GM19397 (cell line): ENCODE results near the gene TSPAN4.

ENCODE experiments used
- ATAC-seq: cut with Tn5 transposase; IDR thresholded peaks from one replicate; pipeline ENCODE4 v1.9.1; 2021; ENCODE audit warnings: mild to moderate bottlenecking, moderate library complexity; ENCODE audit not compliant: unreplicated experiment

TSPAN4 gene

DNA sequence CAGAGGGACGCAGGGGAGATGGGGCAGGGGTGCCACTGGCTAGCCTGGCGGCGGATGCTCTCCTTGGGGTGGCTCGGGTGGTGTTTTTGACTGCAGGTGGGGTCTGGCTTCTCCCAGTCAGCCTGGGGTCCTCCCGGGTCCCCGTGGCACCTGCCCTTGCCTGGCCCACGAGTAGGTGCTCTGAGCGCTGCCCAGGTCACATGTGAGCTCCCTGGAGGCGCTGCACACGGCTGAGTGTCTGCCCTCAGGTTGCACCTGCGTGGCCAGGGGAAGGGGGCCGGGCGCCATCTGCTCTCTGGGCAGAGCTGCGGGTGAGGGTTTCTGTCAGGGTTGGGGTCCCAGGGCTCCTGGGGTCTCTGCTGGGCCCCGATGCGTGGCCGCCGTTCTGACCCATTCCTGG, 5.2 kb downstream of the TSPAN4 start:
- no peak for ATAC-seq

DNA sequence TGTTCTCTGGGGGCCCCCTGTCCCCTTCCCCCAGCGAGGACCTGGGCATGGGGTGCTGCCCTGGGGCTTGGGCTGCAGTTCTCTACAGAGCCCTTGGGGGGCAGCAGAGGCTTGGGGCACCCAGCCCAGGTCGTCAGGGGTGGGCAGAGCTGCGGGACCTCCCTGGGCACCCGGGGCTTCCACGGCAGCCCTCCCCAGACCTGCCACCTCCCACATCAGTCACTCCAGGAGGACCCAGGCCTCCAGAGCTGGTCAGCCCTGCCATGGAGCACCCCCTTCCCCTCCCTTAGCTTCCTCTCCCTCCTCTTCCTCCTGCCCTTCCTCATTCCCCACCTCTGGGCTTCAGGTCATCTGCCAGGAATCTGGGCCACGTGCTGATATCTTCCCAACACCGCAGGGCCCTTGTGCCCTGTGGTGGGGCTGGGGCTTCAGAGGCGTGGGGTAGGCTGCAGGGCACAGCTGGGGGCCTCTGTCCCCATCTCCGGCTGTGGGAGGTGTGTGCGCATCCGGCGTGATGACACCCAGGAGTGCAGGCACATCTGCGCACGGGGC, 5.8 kb downstream of the TSPAN4 start:
- ATAC-seq = no peak

DNA sequence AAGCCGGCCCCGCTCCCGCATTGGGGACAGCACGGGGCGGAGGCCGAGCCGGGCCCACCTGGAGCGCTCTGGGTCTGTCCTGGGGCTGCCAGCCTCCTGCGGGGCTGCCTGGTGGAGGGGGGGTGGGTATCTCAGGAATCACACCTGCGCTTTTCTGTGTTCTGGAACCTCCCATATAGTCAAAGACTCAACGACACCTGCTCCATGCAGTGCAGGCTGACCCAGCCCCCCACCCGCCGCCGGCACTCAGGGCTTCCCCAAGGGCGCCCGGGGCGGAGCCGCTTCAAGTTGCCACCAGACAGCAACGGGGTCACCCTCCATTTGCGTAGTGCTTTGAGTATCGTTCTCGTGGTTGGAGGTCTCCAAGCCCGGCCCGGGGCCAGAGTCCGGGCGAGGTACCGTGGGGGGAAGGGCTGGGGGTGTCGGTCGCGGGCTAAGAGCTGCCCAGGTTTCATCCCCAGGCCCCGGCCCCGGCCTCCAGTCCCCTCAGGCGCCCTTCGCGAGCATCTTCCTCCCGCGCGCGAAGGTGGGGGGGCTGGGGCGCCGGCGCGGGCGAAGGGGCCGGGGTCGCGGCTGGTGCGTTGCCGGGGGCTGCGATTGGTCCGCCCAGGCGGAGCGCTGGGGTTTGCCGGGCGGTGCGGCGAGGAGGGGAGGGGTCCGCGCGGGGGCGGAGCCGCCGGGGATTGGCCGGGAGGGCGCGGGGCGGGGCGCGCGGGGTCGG, 6.6 kb downstream of the TSPAN4 start:
- ATAC-seq = no peak

DNA sequence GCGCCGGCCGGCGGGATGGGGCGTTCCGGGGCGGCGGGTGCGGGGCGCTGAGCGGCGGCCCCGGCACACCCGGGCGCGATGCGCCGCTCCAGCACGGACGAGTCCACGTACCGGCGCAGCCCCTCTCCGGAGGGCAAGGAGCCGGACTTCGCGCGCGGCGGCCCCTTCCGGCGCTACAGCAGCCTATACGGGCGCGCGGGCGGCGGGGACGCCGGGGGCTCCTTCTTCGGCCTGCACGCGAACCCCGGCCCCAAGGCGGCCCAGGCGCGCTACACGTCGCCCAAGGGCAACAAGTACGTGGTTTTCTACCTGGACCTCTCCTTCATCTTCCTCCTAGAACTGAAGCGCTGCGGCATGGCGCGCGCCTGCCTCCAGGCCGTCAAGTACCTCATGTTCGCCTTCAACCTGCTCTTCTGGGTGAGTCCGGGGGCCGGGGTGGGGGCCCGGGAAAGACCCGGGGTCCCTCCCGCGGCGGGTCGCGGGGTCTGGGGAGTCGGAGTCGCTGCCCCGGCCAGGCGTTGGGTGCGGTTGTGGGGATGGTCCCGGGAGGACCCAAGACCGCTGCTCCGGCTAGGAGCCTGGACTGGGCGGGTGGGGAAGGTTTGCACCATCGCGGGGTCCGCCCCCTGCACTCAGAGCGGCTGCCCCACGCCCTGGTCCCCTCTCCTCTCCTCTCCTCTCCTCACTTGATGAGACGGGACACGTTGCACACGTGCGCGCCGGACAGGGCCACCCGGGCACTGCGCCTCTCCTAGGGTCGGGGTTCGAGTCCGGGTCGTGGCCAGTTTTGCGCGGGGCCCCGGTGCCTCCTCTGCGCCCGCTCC, 7.5 kb downstream of the TSPAN4 start:
- no peak for ATAC-seq

DNA sequence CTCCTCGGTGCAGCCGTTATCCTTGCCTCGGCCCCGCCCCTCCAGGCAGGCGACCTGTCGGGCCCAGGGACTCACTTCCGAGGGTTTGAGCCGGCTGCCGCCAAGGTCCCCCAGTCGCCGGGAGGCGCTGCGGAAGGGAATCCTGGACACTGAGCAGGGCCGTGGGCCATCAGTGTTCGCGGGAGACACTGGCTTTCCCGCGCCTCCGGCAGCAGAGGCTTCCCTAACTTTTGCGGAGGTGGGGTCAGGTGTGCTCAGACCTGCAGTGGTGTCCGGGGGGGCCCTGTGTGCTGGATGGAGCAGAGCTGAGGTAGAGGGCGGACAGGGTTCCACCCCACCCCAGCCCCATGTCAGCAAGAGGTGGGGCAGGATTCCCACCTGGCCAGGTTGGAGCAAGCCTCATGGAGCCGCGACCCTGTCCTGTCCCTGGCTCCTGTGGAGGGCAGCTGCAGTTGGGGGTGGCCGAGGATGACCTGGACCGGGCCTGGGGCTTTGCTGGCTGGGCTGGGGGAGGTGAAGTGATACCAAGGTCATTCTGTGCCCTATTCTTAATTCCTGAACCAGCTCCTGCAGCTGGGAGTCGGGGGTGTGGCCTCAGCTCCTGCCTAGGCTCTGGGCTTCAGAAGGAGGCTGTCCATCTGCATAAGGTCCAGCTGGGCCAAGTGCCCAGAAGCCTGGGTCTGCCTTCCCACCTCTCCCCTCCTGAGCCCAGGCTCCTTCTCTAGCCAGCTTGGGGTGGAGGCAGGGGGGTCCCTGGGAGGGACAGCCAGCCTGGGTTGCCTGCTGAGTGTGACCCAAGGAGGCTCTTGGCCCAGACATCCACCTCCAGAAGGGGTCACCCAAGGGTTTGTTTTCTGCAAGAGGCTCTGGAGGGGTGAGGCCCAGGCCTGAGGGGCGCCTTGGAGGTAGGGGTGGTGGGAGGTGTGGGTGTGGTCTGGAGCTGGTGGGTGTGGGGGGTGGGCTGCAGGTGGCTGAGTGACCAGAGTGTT, 8.4 kb downstream of the TSPAN4 start:
- ATAC-seq = no peak

DNA sequence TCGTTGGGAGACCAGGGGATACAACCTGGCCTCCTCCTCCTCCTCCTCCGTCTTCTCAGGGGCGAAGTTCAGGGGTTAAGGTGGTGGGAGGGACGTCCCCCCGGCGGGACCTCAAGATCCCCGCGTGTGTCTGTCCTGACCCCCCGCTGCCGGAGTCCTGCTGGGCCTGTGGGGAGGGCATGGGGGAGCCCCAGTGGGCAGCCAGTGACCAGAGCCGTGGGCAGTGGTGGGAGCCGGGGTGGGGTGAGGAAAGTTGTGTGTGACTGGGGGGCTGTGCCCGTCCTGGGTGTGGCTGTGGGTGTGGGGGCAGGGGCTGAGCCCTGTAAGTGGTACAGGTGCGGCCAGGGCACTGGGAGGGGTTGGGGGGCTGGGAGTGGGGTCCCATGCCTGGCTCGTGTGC, 10.1 kb downstream of the TSPAN4 start:
- ATAC-seq = no peak

DNA sequence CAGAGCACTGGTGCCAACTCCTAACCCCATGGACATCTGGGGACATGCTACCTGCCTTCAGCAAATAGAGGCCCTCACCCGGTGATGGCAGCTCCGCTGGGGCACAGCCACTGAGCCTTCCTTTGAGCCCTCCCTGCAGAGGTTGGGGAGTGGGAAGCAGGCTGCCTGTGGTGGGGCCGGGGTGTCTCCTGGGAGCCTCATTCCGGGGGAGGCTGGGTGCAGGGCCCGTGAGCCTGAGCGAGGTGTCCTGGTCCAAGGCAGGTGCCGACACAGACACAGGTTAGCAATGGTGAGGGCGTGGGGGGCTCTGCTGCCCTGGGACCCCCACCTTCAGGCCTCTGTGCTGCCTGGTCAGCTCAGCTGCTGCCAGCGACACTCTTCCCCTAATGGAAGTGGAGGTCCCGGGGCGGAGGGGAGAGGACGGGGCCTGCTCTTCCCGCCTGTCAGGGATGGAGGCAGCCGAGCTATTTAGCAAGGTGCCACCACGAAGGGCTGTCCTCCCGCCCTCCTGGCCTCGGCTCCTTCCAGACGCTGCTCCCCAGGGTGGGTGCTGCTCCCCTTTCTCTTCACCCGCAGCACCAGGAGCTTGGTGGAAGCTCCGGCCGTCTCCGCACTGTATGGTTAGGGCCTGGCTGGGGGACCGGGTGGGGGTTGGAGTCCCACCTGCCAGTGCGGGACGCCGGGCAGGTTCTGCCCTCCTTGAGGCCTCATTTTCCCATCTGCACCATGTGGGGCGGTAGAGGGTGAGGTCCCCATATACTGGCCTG, 11.2 kb downstream of the TSPAN4 start:
- no peak for ATAC-seq

DNA sequence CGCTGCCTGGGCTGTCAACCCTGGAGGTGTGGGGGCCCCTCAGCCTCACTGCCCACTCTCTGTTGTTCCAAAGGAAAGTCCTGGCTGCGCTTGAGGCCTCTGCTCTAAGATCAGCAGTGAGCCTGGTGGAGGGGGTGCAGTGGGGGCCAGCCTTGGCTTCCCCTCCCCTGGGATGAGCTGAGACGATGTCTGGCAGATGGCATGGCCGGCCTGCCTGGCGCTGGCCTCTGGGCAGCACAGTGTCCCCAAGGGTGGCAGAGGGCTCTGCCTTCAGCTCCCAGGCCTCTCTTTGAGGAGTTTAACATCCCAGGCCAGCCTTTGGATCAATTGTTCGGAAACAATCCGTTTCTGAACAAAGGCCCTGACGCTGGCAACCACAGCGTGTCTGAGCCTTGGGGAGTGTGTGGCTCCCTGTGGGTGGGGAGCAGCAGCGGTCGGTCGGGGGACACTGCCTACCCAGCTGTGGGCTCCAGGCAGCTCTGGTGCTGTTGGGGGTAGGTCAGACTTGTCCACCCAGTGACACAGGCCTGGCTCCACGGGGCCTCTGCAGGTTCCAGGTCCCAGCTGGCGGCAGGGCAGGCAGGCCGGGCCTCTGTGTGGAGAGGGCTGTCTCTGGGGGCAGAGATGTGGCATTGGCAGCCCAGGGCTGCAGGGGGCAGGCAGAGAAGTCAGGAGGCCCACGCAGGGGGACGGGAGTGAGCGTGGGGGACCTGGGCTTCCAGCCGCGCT, 12.1 kb downstream of the TSPAN4 start:
- ATAC-seq = no peak

DNA sequence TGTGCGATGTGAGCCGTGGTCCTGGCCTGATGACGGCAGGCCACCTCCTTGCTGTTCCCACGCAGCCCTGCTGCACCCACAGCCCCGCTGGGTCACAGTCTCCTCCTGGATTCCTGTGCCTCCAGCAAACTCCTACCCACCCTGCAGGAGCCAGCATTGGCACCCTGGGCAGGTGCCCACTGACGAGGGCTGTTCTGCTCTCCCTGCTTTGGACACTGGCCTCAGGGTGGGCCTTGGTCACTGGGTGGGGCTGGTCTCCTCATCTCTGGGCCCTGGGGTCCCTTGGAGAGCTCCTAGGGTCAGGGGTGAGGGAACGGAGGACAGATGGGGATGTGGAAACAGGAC, 12.7 kb downstream of the TSPAN4 start:
- no peak for ATAC-seq

DNA sequence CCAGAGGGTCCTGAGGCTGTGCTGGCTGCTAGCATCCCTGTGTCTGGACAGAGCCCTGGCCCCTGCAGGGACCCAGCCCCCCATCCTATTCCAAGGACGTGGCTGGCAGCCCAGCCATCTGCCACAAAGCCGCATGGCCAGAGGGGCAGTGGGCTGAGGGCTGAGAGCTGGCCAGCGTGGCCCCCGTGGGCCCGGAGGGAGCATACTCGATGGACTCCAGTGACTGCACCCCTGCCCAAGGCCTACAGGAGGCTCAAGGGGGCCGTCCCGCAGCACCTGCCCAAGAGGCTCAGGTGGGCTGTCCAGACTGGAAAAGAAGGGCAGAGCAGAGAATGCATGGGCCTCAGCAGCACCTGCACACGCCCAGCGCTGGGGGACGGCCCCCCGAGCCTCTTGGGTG, 13.1 kb downstream of the TSPAN4 start:
- no peak for ATAC-seq

DNA sequence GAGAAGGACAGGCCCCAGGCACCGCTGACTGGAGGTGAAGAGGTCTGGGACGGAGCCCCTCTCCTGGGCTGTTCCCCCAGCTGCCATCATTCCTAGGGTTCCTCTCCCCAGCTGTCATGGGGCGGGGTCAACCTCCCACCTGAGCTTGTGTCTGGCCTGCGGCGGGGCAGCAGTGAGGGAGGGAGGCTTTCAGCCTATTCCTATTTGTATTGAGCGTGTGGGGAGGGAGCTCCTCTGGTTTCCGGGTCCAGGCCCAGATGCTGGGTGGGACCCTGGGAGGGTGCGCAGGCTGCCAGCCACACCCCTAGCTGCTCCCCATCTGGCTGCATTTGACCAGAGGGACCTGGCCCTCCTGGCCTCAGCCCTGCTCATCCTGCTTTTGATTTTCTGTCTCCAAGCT, 13.7 kb downstream of the TSPAN4 start:
- no peak for ATAC-seq

DNA sequence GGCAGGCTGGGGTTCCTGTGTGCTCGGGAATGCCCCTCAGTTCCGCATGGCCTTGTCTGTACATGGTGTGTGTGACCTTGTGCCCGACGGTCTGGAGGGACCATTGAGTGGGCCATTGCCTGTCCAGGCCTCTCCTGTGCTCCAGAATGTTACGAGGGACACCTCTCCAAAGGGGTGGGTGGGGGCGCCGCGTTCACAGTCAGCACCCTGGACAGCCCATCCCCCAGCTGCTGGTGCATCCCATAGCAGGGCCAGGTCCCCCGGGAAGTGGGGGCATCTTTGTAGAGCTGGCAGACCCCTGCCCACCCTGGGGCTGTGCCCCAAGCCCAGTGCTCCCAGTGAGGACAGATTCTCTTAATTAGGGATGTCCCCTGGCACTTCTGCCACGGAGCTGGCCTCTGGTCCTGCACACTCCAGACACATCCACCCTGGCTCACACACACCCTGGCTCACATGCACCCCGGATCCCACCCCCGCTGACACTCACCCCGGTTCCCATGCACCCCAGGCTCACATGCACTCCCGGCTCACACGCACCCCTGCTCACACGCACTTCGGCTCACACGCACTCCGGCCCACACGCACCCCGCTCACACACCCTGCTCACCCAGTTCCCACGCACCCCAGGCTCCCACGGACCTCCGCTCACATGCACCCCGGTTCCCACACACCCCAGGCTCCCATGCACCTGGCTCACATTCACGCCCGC, 15.6 kb downstream of the TSPAN4 start:
- ATAC-seq = no peak

DNA sequence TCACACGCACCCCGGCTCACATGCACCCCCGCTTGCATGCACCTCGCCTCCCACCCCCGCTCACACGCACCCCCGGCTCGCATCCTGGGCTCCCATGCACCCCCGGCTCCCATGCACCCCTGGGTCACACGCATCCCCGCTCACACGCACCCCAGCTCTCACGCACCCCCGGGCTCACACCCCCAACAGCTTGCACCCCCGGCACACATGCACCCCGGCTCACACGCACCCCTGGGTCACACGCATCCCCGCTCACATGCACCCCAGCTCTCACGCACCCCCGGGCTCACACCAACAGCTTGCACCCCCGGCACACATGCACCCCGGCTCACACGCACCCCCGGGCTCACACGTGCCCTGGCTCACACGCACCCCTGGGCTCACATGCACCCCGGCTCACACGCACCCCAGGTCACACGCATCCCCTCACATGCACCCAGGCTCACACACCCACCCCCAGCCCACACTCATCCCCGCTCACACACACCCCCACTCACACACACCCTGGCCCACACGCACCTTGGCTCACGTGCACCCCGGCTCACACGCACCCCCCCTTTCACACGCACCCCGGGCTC, 16.2 kb downstream of the TSPAN4 start:
- no peak for ATAC-seq

DNA sequence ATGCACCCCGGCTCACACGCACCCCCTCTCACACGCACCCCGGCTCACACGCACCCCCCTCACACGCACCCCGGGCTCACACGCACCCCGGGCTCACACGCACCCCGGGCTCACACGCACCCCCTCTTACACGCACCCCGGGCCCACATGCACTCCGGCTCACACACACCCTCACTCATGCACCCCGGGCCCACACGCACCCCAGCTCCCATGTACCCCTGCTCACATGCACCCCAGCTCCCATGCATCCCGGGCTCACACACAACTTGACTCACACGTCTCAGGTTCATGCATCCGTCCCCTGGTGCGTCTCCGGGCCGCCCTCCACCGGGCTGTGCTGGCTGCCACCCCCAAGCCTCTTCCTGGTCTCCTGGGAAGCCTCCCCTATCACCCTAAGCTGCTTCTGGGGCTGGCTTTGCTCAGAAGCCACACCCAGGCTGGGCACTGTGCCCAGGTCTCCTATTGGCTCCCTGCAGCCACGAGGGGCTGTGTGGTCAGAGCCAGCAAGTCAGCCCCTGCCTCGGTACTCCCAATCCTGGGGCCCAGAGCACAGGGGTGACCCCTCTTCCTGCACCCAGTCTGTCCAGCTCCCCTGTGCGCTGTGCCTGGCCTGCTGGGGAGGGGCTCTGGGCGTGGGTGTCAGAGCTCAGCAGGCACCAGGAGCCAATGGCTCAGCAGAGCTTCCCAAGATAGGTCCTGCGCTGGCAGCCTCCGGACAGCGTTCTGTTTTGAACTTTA, 16.9 kb downstream of the TSPAN4 start:
- ATAC-seq = no peak

DNA sequence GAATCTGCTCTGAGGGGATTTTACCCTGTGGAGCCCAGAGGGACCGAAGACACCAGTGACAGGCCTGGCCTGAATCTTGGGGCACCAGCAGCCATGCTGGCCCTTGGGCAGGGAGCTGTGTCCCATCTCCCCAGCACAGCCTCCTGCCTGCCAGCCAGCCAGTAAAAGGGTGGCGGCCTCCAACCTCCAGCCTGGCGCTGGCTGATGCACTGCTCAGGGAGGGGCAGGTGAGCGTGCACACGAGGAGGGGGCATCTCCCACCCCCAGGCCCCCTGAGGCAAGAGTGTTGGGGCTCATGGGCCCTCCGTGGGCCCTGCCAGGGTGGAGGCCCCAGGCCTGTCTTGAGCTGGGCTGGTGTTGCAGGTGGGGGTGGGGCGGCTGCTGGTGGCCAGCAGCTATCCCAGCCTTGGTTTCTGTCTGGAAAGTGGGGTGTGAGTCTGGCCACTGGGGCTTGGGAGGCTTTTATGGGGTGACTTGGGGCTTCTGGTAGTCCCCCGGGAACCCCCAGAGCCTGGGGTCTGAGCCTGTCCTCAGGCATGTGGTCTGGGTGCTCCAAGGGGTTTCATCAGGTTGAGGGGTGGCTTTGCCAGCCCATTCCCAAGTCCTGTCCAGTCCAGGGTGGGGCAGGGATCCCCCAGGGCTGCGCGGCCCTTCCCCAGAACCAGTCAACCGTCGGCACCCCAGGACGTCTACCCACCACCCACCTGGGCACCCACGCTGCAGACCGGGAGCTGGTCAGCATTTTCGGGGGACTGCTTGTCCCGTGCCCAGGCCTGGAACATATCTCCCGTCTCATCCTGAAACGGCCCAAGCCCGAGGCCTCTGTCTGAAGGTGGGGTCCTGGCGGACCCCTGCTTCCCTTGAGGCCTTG, 17.8 kb downstream of the TSPAN4 start:
- no peak for ATAC-seq

DNA sequence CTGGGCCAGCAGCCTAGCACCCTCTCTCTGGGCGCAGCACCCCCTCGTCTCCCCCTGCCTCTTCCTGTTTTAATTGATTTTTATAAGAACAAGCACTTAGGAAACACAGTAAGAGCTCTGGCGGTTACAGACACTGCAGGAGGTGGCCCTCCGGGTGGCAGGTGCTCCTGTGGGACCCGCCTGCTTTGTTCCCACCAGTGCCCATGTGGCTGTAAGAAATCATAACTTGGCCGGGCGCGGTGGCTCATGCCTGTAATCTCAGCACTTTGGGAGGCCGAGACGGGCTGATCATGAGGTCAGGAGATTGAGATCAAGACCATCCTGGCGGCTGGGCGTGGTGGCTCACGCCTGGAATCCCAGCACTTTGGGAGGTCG, 18.4 kb downstream of the TSPAN4 start:
- no peak for ATAC-seq

DNA sequence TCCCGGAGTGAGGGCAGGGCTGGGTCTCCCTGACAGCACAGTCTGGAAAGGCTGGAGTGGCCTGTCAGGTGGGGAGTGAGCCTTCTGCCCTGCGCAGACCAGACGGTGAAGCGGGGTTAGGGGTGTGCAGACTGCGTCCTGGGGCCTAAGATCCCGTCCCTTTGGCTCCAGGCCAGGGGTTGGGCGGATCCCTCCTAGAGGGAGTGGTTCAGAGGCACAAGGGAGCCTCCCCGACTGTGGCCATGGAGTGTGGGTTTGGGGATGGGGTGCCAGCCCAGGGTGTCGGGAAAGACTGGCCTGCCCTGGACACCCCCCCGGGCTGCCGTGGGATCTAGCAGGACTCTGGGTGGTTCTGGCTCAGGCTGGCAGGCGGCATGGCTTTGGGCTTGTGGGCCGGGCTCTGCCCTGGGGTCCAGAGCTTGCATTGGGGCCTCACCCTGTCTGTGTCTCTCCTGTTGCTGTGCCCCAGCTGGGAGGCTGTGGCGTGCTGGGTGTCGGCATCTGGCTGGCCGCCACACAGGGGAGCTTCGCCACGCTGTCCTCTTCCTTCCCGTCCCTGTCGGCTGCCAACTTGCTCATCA, 19.5 kb downstream of the TSPAN4 start:
- no peak for ATAC-seq
